T-helper 1 cell treated with Interleukin-12 subunit alpha and Interleukin-12 subunit beta and Interleukin-4 antibody, amounts not matched to agents 30 μg/mL and 1 μg/mL, for 36 hours (primary cell): Measurements from ENCODE around the gene HOXA10.

ENCODE experiments used
- H3K27ac Mint-ChIP-seq: one replicate; pipeline ENCODE4 v1.8.0; 2021; ENCODE audit warnings: mild to moderate bottlenecking, mixed read lengths
- H3K27me3 Mint-ChIP-seq: one replicate; pipeline ENCODE4 v1.8.0; 2021; ENCODE audit warnings: low read depth, mixed read lengths
- H3K36me3 Mint-ChIP-seq: one replicate; pipeline ENCODE4 v1.8.0; 2021; ENCODE audit warnings: low read depth, mixed read lengths
- H3K4me1 Mint-ChIP-seq: one replicate; pipeline ENCODE4 v1.8.0; 2021; ENCODE audit warnings: low read depth, mixed read lengths
- H3K4me3 Mint-ChIP-seq: one replicate; pipeline ENCODE4 v1.8.0; 2021; ENCODE audit warnings: mild to moderate bottlenecking, moderate library complexity, mixed read lengths
- H3K9me3 Mint-ChIP-seq: one replicate; pipeline ENCODE4 v1.8.0; 2021; ENCODE audit warnings: mixed read lengths

The HOXA10 gene

DNA sequence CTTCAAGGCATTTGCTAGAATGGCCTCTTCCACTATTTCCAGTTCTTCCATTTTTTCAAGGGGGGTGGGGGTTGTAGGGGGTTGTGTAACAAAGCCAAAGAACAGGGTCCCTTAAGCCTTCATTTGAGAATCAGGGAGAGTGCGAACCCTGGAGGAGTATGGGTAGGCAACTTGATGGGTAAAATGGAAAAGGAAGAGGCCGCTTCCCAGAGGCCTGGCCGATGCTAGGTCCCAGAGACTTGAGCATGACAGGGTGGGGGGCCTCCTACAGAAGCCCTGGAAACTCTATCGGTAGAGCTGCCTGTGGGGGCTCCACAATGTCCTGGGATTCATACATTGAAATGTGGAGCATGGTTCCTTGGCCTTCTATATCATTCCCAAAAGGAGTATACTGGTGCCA is 34.9 kb upstream of the HOXA10 start:
- no peaks in the 10 kb centered on the region for H3K9me3 Mint-ChIP-seq
- H3K4me1 Mint-ChIP-seq, result peaks cover 9% of the 10 kb centered on the region
- H3K36me3 Mint-ChIP-seq, result no peaks in the 10 kb centered on the region
- H3K27ac Mint-ChIP-seq, result no peak overlapping the region
- H3K27me3 Mint-ChIP-seq, result peaks cover 93% of the 10 kb centered on the region
- H3K4me3 Mint-ChIP-seq, result no peak overlapping the region

DNA sequence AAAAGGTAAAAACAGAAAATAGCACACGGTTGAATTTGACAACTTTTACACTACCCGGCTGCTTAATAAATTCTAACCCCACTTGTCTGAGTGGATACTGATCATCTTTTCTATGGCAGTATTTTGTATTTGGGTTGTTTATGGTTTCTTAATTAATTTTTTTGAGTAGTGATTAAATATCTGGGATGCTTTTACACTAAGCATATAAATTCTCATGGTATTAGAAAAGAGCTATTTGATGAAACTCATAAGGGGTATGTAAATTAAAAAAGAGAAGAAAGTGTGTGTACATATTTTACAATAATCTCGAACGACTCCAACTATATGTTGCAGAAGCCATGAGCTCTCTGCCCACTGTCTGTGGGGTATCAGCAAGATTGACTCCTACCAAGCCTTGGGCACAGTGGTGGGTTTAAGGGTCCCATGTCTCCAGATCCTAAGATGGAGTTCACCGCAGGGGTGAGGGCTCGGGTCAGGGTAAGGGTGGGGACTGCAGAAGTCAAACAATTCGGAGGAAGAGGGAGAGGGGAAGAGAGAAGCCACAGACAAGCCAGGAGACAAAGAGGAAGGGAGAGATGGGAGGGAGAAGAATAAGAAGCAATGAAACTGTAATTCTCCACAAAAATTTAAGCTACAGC is 33.3 kb upstream of the HOXA10 start:
- H3K27me3 Mint-ChIP-seq, result peaks cover 96% of the 10 kb centered on the region
- peaks cover 9% of the 10 kb centered on the region for H3K4me1 Mint-ChIP-seq
- H3K36me3 Mint-ChIP-seq, result no peaks in the 10 kb centered on the region
- no peak overlapping the region for H3K27ac Mint-ChIP-seq
- H3K4me3 Mint-ChIP-seq, result no peak overlapping the region
- H3K9me3 Mint-ChIP-seq, result no peaks in the 10 kb centered on the region

DNA sequence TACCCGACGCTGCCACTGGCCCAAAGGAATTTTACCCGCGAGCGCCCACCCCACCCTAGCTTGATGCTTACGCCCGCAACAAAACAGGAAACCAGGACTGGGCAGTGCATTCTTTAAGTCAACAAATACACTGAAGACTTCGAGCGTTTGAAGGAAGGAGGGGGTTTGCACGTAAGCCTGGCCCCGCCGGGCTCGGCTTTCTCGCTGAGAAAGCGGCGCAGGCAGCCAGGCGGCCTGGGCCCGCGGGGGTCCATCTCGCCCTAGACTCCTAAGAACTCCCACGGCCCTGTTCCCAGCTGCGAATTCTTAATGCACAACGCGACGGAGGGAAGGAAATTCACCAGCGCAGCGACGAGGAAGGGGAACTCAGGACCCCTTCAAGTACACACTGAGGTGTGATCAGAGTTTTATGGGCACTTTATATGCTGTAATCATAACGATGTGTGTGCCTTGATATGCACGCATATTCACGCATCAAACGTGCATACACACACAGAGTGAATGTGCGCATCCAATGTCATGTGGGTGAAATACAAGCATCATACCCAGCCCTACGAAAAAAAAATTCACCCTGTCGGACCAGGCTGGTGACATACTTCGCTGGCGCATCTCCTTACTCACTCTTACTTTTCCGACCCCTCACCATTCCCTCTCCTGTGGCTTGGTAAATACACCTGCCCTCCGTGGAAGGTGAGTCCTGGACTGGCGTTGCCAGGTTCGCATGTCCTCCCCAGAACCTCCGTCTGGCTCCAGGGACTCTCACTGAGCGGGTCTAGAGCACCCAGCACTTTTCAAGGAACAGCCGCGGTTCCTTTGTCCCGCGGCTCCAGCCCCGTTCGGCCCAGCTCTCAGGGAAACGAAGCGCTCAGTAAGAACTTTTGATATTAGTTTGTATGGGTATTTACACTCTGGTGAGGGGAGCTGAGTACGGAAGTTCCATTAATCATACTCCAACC is 31.5 kb upstream of the HOXA10 start:
- no peak overlapping the region for H3K27ac Mint-ChIP-seq
- peaks cover 14% of the 10 kb centered on the region for H3K4me1 Mint-ChIP-seq
- peaks cover 96% of the 10 kb centered on the region for H3K27me3 Mint-ChIP-seq
- H3K9me3 Mint-ChIP-seq, result no peaks in the 10 kb centered on the region
- H3K4me3 Mint-ChIP-seq, result no peak overlapping the region
- H3K36me3 Mint-ChIP-seq, result no peaks in the 10 kb centered on the region

DNA sequence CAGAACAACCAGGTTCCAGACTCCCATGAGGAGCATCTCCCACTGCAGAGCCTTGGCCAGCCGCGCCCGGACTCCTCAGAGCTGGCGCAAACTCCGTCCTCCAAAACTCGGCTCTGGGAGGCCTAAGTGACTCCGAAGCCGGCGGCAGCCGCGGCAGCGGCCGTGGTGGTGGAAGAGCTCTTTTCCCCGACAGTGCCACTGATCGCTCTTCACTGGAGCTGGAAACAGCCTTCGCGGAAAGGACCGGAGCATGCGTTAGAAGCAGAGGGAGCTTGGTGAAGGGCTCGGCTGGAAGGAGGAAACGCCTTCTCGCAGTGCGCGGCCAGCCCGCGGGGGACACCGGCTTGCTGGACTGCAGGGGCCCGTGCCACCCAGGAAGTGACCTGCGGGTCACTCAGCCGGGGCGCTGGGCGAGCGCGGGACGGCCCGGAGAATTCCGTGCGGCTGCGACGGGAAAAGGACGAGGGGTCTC is 30.8 kb upstream of the HOXA10 start:
- no peaks in the 10 kb centered on the region for H3K9me3 Mint-ChIP-seq
- no peak overlapping the region for H3K27ac Mint-ChIP-seq
- peaks cover 9% of the 10 kb centered on the region for H3K4me1 Mint-ChIP-seq
- H3K27me3 Mint-ChIP-seq, result peaks cover 93% of the 10 kb centered on the region
- no peaks in the 10 kb centered on the region for H3K36me3 Mint-ChIP-seq
- H3K4me3 Mint-ChIP-seq, result no peak overlapping the region

DNA sequence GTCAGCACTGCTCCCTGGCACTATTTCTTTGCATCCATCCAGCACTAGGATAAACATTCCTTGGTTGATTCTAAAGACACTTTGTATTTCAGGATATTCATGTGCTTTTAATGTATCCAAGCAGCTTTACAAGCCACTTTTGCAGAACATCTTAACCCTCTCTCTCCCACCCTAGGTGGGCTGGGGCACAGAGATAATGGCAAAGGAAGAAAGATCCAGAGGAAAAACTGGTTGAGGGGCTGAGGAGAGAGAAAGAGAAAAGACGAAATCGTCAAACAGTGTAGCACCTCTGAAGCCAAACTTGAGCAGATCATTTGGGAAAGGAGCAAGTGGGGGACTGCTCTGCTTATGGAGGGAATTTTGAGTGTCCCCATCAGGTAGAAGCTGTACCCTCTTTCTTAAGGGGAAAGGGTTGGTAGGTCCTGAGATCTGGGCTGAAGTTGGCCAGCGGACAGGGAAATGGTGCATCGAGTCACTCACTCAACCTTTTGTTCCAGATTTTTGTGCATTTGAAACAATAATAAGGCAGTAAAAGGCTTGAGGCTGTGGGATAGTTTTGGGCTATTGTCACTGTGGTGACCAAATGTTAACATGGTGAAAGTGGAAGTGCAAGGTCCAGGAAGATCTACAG is 30.0 kb upstream of the HOXA10 start:
- Mint-ChIP-seq H3K27ac (peak overlapping the region; percentile 11), H3K27me3 (peaks cover 87% of the 10 kb centered on the region), H3K4me1 (peaks cover 9% of the 10 kb centered on the region), H3K36me3 (no peaks in the 10 kb centered on the region), H3K4me3 (no peak overlapping the region), H3K9me3 (no peaks in the 10 kb centered on the region)

DNA sequence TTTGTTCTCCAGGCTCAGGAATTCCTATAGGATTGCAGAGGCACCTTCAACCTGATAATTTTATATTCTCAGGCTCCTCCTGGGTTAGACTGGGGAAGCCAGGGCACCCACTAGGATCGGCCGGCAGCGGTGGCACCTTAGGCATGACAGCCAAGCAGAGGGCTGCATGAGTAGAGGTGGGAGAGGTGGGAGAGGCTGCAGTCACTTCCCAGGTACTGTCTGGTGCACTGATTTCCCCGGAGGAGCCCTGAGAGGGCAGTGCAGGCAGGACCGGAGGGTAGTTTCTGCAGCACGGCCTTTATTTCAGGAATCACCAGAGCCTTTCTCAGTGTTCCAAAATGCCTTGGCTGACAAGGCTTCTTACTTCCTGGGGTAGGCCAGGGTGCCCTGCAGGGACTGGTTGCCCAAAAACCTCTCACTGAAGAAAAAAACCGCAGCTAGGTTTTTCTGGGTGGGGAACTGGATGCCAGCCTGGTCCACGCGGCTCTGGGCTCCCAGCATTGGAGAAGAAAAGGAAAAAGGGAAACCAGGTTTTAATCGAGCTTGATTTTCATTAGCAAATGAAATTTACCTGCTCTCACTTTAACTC is 29.3 kb upstream of the HOXA10 start:
- no peak overlapping the region for H3K4me3 Mint-ChIP-seq
- H3K27me3 Mint-ChIP-seq, result peaks cover 87% of the 10 kb centered on the region
- H3K9me3 Mint-ChIP-seq, result no peaks in the 10 kb centered on the region
- H3K36me3 Mint-ChIP-seq, result no peaks in the 10 kb centered on the region
- H3K27ac Mint-ChIP-seq, result no peak overlapping the region
- peaks cover 9% of the 10 kb centered on the region for H3K4me1 Mint-ChIP-seq

DNA sequence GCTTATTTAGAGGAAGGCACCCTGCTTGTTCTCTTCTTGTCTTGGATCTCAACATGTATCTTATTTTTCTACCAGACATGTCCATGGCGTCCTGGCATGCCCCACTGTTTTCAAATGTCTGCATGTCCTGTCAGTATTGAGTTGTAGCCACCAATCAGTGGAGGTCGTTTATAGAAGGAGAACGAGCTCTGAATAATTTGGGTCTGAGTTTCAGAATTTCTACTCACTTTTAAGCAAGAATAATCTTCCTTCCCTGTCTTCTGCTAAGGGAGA is 28.7 kb upstream of the HOXA10 start:
- H3K27me3 Mint-ChIP-seq, result peaks cover 88% of the 10 kb centered on the region
- no peaks in the 10 kb centered on the region for H3K36me3 Mint-ChIP-seq
- peaks cover 12% of the 10 kb centered on the region for H3K4me1 Mint-ChIP-seq
- no peaks in the 10 kb centered on the region for H3K9me3 Mint-ChIP-seq
- no peak overlapping the region for H3K4me3 Mint-ChIP-seq
- no peak overlapping the region for H3K27ac Mint-ChIP-seq

DNA sequence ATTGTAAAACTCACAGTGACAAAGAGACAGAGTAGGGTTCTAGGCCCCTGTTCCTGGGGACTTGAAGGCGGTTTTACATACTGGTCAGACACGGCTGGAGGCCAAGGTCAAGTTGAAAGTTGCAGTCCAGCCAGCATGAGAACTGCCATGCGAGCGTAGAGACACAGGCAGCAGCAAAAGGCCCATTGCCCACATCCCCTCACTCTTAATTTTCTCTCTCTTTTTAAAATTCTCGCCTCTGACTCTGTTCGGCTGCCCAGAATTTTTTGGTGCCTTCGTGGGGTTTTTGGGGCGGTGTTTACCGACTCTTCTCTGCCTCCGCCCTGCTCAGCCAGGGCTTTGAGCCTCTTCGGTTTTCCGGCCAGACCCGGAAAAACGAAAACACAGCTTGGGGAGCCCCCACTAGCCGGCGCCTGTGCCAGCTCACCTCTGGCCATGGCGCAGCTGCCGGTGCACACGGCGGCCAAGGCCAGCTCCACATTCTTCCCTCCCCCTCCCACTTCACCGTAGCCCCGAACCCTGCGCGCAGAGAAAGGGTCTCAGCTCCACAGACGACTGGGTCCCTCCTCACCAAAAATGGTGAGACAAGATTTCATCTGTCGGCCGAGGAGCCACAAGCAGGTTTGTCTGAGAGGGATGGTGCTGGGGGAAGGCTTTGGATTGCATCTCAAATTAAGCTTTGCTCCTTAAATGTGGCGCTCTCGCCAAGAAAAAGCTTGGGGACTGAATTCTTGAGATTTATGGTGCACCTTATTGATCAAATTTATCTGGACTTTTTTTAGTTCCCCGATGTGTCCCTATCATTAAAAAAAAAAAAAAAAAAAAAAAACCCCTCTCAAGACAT is 28.1 kb upstream of the HOXA10 start:
- Mint-ChIP-seq H3K9me3 (no peaks in the 10 kb centered on the region), H3K27me3 (peaks cover 88% of the 10 kb centered on the region), H3K4me3 (no peak overlapping the region), H3K36me3 (no peaks in the 10 kb centered on the region), H3K27ac (no peak overlapping the region), H3K4me1 (peaks cover 12% of the 10 kb centered on the region)

DNA sequence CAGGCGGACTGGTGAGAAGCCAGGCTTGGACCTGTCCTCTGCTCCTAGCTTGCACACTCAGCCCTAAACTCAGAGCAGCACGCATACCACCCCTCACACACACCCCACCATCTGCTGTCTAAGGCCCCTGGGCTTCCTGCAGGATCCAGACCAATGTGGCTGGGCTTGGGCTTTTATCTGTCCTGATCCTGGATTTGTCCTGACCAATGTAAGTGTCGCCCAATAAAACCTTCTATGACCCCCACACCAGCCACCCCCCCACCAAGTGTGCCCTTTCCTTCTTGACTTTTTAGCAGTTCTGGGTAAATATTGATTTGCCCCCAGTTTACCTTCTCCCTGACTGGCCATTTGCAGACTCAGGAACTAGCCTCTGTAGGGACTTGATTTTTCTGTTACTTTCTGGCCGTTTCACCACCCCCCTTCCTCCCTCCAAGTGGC is 27.5 kb upstream of the HOXA10 start:
- Mint-ChIP-seq H3K27me3 (peaks cover 88% of the 10 kb centered on the region), H3K4me1 (peaks cover 12% of the 10 kb centered on the region), H3K4me3 (no peak overlapping the region), H3K36me3 (no peaks in the 10 kb centered on the region), H3K27ac (no peak overlapping the region), H3K9me3 (no peaks in the 10 kb centered on the region)

DNA sequence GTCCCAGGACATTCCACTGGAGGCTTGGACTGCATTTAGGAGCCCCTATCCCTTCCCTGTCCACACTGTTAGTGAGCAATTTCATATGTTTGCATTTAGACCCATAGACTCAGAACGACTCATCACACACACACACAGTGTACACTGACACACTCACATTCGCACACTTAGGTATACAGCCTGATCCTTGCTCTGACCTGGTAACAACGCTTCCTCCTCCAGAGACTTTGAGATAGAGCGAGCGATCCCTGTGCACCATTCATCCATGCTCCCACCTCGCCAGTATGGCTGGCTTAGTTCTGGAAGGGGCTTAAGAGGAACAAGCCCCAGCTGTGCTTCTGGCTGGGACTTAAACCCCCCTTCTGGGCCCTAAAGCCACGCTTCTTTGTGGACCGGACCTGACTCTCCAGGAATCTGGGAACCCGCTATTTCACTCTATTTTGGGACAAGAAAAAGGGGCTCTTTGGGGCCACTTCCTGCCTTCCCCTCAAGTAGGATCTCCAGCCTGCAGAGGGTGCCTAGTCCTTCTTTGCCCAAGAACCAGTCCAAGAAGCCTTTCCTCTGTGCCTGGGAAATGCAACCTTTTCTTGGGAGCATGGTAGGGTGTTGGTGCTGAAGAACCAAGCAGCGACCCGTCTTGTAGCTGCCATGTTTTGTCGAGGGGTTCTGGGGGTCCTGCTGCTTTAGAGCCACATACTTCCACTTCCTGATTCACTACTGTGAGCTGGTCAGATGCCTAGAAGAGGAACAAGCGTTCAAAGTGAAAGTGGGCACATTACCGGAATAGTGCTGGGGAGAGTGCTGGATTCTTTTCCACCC is 26.9 kb upstream of the HOXA10 start:
- Mint-ChIP-seq H3K4me1 (peaks cover 12% of the 10 kb centered on the region), H3K9me3 (no peaks in the 10 kb centered on the region), H3K27ac (peak overlapping the region; percentile 72), H3K4me3 (peak overlapping the region; percentile 7), H3K27me3 (peaks cover 87% of the 10 kb centered on the region), H3K36me3 (no peaks in the 10 kb centered on the region)

DNA sequence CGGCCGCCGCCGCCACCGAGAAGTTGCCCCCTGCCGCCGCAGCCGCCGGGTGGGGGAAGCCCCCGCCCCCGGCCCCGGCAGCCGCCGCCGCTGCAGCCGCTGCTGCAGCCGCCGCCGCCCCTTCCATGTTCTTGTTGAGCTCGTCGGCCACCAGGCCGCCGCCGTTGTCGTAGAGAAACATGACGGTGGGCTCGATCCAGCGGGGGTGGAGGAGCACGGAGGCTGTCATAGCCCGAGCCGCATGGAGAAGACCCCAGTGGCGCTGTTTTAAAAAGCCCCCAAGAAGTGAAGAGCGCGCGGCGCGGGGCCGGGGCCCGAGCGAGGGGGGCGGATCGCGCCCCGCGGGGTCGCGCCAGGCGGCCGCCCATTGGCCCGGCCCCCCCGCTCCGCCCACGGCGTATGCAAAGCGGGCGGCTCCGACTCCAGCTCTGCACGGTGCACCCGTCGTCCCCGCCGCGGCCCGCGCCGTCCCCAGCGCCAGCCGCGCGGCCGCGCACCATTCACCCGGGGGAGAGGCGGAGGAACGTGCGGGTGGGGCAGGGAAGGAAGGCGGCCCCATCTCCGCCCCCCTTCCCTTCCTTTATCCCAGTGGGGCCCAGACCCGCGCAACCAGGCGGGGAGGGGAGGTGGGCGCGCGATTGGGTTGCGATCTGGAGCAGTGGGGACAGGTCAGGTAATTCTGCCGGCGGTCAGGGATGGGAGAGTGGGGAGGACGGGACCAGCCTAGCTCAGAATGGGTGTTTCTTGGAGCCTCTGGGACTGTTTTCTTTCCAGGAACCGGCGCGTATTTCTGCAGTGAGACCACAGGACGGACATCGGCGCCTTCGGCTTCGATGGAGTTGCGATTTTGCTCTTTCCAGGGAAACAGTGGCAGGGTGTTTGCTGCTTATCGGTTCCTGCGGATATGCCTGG is 26.0 kb upstream of the HOXA10 start, which contains the start of gene HOXA13:
Gene HOXA13 (minus strand): TSS at position 243 of the 912 bp plus-strand sequence. CDS start 14 bp downstream, at position 229.
- Mint-ChIP-seq H3K9me3 (no peaks in the 10 kb centered on the region), H3K4me3 (peak within 1 kb of the TSS; percentile 7), H3K4me1 (peaks cover 9% of the 10 kb centered on the region), H3K27me3 (peaks cover 86% of the 10 kb centered on the region), H3K36me3 (no peaks in the 10 kb centered on the region), H3K27ac (peak within 1 kb of the TSS; percentile 82)
